PFSK-1 (cell line): ENCODE results near the gene FAM124A.

ENCODE experiments used
- FOXP2 ChIP-seq: optimal IDR thresholded peaks from 2 replicates; pipeline ENCODE3; 2011; ENCODE audit warnings: borderline replicate concordance, control low read depth, inconsistent platforms; ENCODE audit not compliant: insufficient read depth; ENCODE audit errors: extremely low read length, extremely low read depth
- POLR2AphosphoS5 ChIP-seq: IDR thresholded peaks from 2 replicates; pipeline ENCODE4 v1.6.1; 2012; ENCODE audit warnings: low read depth, mild to moderate bottlenecking, control low read depth, low read length, moderate library complexity
- SIN3A ChIP-seq: IDR thresholded peaks from 2 replicates; pipeline ENCODE4 v1.6.1; 2012; ENCODE audit warnings: mild to moderate bottlenecking, low read length, moderate library complexity, borderline replicate concordance; ENCODE audit not compliant: insufficient read depth
- TAF1 ChIP-seq: IDR thresholded peaks from 2 replicates; pipeline ENCODE4 v1.6.1; 2012; ENCODE audit warnings: low read length, control low read depth, borderline replicate concordance; ENCODE audit not compliant: insufficient read depth
- TF ChIP-seq, protein P1 (sequence below), 2 experiments: IDR thresholded peaks; 2 replicates each; pipeline versions ENCODE4 v1.6.1 to v1.8.0; 2011 to 2012; ENCODE audit warnings: low read depth in 2 of 2, low read length in 2 of 2, control low read depth in 1 of 2, inconsistent platforms in 1 of 2, mild to moderate bottlenecking in 1 of 2, moderate library complexity in 1 of 2; ENCODE audit not compliant: insufficient read depth in 1 of 2

Gene FAM124A

DNA sequence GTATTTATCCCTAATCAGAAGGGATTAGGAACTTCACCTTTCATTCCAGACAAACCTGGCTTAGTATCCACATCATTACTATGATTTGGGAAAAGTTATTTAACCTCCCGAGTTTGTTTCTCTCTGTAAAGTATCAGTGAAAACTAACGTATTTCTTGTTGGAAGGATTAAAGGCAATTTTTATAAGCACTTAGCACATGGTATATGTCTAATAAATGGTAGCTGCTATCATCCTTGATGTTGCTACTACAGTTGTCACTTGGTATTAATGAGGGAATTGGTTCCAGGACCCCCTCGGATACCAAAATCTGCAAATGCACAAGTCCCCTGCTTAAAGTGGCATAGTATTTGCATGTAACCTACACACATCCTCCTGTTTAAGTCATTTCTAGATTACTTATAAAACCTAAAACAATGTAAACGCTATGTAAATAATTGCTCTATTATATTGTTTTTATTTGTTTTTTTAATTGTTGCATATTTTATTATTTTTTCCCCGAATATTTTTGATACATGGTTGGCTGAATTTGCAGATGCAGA is 42.7 kb upstream of the FAM124A start:
- no peak for TF ChIP-seq SIN3A
- TF ChIP-seq TAF1 = no peak
- TF ChIP-seq, protein P1, sequence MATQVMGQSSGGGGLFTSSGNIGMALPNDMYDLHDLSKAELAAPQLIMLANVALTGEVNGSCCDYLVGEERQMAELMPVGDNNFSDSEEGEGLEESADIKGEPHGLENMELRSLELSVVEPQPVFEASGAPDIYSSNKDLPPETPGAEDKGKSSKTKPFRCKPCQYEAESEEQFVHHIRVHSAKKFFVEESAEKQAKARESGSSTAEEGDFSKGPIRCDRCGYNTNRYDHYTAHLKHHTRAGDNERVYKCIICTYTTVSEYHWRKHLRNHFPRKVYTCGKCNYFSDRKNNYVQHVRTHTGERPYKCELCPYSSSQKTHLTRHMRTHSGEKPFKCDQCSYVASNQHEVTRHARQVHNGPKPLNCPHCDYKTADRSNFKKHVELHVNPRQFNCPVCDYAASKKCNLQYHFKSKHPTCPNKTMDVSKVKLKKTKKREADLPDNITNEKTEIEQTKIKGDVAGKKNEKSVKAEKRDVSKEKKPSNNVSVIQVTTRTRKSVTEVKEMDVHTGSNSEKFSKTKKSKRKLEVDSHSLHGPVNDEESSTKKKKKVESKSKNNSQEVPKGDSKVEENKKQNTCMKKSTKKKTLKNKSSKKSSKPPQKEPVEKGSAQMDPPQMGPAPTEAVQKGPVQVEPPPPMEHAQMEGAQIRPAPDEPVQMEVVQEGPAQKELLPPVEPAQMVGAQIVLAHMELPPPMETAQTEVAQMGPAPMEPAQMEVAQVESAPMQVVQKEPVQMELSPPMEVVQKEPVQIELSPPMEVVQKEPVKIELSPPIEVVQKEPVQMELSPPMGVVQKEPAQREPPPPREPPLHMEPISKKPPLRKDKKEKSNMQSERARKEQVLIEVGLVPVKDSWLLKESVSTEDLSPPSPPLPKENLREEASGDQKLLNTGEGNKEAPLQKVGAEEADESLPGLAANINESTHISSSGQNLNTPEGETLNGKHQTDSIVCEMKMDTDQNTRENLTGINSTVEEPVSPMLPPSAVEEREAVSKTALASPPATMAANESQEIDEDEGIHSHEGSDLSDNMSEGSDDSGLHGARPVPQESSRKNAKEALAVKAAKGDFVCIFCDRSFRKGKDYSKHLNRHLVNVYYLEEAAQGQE (IDR thresholded peaks at IDR 0.05; ENCODE audit: insufficient read depth in 1 of 2, low read depth in 2 of 2, low read length in 2 of 2) = no peak
- no peak for TF ChIP-seq FOXP2
- TF ChIP-seq POLR2AphosphoS5 = no peak

DNA sequence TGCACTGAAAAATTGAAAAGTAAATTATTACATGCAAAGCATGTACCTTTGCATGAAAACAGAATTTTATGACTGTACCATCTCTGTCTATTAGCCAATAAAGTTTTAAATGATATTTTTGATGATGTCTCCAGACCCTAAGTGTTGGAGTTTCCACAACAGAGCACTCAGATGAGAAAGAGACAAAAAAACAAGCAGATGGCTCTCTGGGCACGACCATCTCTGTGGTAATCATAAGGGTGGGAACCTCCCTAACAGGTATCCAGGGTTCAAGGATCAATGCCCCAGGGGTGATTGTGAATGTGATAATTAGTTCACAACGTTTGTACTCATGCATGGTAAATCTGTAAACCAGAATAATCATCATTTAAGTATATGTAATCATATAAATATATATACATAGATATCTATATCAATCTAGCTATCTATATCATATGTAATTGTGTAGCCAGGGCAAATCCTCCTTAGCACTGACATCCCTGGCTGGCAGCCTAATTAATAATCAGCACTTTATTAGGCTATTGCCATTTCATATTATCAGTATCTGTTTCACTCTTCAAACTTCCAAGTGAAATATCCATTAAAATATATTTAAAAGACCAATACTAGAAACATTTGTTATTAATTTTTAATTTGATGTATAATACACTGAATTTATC is 41.2 kb upstream of the FAM124A start:
- TF ChIP-seq POLR2AphosphoS5 = no peak
- TF ChIP-seq FOXP2 = no peak
- no peak for TF ChIP-seq SIN3A
- TF ChIP-seq, protein P1 (IDR thresholded peaks at IDR 0.05; ENCODE audit: insufficient read depth in 1 of 2, low read depth in 2 of 2, low read length in 2 of 2) = no peak
- no peak for TF ChIP-seq TAF1

DNA sequence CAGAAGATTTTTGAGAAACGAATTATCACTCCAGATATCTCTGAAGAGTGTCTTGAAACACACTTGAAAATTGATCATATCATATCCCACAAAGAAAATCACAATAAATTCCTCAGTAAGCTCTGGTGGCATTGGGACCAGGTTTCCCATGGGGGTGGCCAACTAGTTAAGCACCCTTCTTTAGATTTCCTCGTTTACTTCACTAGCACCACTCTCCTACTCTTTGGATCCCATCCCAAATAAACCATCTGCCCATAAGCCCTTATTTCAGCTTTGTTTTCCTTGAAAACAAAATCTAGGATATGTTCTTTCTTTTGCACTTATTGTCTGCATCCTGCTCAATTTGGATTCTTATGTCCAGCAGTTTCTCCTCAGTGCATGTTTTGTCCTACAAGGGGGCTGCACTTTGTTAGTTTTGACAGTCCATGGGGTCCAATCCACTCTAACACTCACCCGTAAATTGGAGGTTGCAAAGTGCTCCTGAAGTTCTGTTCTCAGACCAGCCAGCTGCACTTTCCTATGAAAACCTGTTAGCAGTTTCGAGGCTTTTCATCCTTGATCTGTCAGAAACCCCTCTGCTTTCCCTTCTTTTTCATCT is 40.3 kb upstream of the FAM124A start:
- TF ChIP-seq TAF1 (no peak), FOXP2 (no peak), SIN3A (no peak), POLR2AphosphoS5 (no peak)
- TF ChIP-seq, protein P1 (IDR thresholded peaks at IDR 0.05; ENCODE audit: insufficient read depth in 1 of 2, low read depth in 2 of 2, low read length in 2 of 2) = no peak

DNA sequence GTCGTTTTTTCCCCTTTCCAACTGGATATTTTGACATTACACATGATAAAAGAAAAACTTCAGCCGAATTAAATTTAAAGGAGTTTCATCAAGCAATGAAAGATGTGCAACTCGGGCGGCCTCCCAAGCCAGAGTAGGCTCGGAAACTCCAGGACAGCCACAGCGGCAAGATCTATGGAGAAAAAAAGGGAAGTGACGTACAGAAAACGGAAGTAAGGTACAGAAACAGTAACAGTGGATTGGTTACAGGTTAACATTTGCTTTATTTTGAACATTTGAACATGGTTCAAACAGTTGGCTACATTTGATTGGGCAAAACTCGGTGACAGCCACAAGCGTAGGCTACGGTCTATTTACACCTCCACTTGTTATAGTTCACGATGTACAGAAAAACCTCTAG is 30.5 kb upstream of the FAM124A start:
- TF ChIP-seq SIN3A (no peak), TAF1 (no peak), POLR2AphosphoS5 (no peak), FOXP2 (no peak)
- TF ChIP-seq, protein P1 (IDR thresholded peaks at IDR 0.05; ENCODE audit: insufficient read depth in 1 of 2, low read depth in 2 of 2, low read length in 2 of 2) = no peak

DNA sequence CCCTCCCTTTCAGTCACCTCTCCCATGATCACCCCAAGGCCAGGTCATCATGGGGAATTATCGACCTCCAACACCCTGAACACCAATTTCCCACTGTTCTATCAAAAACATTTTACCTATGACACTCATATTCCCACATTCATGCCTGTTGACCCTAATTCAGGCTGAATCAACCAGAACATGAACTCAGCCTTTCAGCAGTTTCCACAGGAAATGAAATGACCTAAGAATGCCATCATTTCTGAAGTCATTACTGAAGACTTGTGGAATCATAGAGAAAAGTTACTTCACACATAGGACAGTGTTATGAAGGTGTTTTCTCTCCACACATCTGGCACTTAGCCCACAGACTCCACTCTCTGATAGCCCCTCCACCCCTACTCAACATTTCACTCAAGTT is 29.9 kb upstream of the FAM124A start:
- TF ChIP-seq POLR2AphosphoS5 (no peak), SIN3A (no peak), TAF1 (no peak), FOXP2 (no peak)
- TF ChIP-seq, protein P1 (IDR thresholded peaks at IDR 0.05; ENCODE audit: insufficient read depth in 1 of 2, low read depth in 2 of 2, low read length in 2 of 2) = no peak
